LNCaP clone FGC (cell line): ENCODE data around the gene TMIGD1.

ENCODE experiments used
- DNase-seq: peaks from one replicate; pipeline ENCODE4 v3.0.0-alpha.2; 2011; ENCODE audit warnings: low read depth
- H3K4me3 ChIP-seq: 2 replicates; pipeline ENCODE4 v1.5.1; 2011; ENCODE audit warnings: mild to moderate bottlenecking, low read depth, low read length, control low read depth
- CTCF ChIP-seq: IDR thresholded peaks from 2 replicates; pipeline ENCODE4 v1.5.1; 2012; ENCODE audit warnings: mild to moderate bottlenecking; ENCODE audit not compliant: control insufficient read depth, insufficient read depth; ENCODE audit errors: extremely low read depth

TMIGD1 gene

GRCh38 chr17:30333503-30334360 is at the start of gene TMIGD1:
TMIGD1 (minus strand) TSS chr17:30334057; CDS start chr17:30332133, 1,924 bp downstream.
- no peak within 1 kb of the TSS for H3K4me3 ChIP-seq
- TF ChIP-seq CTCF: no peak
- no peak for DNase-seq

- DNase-seq: no peak
- no peak overlapping the region for H3K4me3 ChIP-seq
- no peak for TF ChIP-seq CTCF
Measured at GRCh38 chr17:30382345-30382744, 48.5 kb upstream of the TMIGD1 start.

GRCh38 chr17:30381340-30381659 is 47.4 kb upstream of the TMIGD1 start:
- no peak for DNase-seq
- TF ChIP-seq CTCF: no peak
- H3K4me3 ChIP-seq: no peak overlapping the region

DNA sequence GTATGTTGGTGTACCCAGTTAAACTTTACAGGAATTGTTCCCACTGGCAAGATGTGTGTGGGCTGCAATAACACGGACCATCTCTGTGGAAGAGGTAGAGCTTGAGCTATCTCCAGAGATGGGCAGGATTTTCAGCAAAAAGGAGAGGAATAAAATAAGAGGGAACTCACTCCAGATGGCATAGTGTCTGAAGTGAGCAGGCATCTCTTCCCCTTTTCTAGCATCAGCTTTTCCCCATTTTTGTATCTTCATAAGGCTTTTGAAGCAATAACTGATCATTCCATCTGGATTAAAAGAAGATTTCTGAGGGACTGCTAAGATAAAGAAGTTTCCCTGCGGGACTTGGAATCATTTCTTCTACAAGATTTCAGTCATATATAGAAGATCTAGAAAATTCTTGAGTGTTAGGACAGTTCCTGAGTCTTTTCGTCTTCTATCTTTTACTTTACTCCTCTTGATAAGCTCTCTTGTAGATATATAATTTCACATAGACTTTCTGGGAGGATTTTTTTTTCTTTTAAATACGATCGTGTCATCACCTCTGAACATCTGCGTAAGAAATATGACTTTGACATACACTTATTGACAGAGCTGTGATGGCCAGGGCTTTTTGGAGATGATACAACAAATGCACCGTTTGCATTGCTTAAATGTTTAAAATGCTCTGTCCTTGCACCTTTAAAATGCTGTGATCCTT is 46.9 kb upstream of the TMIGD1 start:
- no peak for TF ChIP-seq CTCF
- H3K4me3 ChIP-seq: peak overlapping the region; percentile 73
- no peak for DNase-seq

GRCh38 chr17:30379903-30380381 is 46.1 kb upstream of the TMIGD1 start:
- DNase-seq: no peak
- no peak for TF ChIP-seq CTCF
- H3K4me3 ChIP-seq: peak overlapping the region; percentile 73

DNA sequence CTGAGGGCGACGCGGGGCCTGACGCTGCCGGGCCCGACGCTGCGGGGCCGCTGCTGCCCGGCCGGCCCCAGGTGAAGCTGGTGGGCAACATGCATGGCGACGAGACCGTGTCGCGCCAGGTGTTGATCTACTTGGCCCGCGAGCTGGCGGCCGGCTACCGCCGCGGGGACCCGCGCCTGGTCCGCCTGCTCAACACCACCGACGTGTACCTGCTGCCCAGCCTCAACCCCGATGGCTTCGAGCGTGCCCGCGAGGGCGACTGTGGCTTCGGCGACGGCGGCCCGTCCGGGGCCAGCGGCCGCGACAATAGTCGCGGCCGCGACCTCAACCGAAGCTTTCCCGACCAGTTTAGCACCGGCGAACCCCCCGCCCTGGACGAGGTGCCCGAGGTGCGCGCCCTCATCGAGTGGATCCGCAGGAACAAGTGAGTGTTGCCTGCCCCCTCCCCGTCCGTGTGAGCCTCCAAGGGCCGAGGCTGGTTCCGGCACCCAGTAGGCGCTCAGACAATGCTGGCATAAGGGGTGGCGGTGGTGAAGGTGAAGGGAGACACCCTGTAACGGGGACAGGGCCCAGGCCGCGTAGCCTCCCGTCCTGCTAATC is 45.5 kb upstream of the TMIGD1 start:
- DNase-seq: no peak
- TF ChIP-seq CTCF: no peak
- H3K4me3 ChIP-seq: peak overlapping the region; percentile 73
